DND-41 (cell line): ENCODE data around the gene SLC25A22.

Experiments
- EZH2 ChIP-seq: IDR thresholded peaks from 3 replicates; pipeline ENCODE4 v1.6.1; 2012; ENCODE audit warnings: borderline replicate concordance, low read depth, mild to moderate bottlenecking, moderate library complexity, low read length, inconsistent platforms; ENCODE audit not compliant: severe bottlenecking
- TF ChIP-seq, protein P1 (sequence below): IDR thresholded peaks from 2 replicates; pipeline ENCODE4 v1.5.1; 2012; ENCODE audit warnings: borderline replicate concordance, low read length, moderate library complexity, mild to moderate bottlenecking; ENCODE audit not compliant: poor library complexity, severe bottlenecking; ENCODE audit errors: extremely low read depth

GRCh38 chr11:839280-839623 lies 41.2 kb upstream of the SLC25A22 start:
- TF ChIP-seq, protein P1, sequence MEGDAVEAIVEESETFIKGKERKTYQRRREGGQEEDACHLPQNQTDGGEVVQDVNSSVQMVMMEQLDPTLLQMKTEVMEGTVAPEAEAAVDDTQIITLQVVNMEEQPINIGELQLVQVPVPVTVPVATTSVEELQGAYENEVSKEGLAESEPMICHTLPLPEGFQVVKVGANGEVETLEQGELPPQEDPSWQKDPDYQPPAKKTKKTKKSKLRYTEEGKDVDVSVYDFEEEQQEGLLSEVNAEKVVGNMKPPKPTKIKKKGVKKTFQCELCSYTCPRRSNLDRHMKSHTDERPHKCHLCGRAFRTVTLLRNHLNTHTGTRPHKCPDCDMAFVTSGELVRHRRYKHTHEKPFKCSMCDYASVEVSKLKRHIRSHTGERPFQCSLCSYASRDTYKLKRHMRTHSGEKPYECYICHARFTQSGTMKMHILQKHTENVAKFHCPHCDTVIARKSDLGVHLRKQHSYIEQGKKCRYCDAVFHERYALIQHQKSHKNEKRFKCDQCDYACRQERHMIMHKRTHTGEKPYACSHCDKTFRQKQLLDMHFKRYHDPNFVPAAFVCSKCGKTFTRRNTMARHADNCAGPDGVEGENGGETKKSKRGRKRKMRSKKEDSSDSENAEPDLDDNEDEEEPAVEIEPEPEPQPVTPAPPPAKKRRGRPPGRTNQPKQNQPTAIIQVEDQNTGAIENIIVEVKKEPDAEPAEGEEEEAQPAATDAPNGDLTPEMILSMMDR = no peak
- TF ChIP-seq EZH2 = no peak
